AG04450 (cell line): ENCODE data around the gene BABAM2. TPM values are rescaled to one million over a fixed set of nuclear protein-coding genes. Genes with fewer than 3 reads are reported as not detected.

ENCODE experiments used
- CTCF ChIA-PET: fragments of 300-600, 350-600 bp; formaldehyde crosslinking; extraction: SDS; loops from one replicate; lab custom pipeline; 2022; ENCODE audit warnings: antibody characterized with exemption, inconsistent platforms; lab: Charles Lee
- POLR2A ChIA-PET: fragments of 350-600 bp; formaldehyde crosslinking; extraction: SDS; loops from one replicate; lab custom pipeline; 2021; ENCODE audit warnings: antibody characterized with exemption, inconsistent platforms; lab: Yijun Ruan, JAX
- DNase-seq: peaks from one replicate; pipeline ENCODE4 v3.0.0-alpha.2; 2011; ENCODE audit warnings: low read depth, low spot score
- H3K27ac ChIP-seq: one replicate; pipeline ENCODE4 v1.5.1; 2012; ENCODE audit warnings: low read depth, low read length, control low read depth
- H3K27me3 ChIP-seq: one replicate; pipeline ENCODE4 v1.6.0; 2012; ENCODE audit warnings: low read length; ENCODE audit not compliant: control insufficient read depth, insufficient read depth
- H3K4me3 ChIP-seq: 2 replicates; pipeline ENCODE4 v1.5.1; 2011; ENCODE audit warnings: mild to moderate bottlenecking, low read depth, low read length, control low read depth
- H3K9me3 ChIP-seq: 2 replicates; pipeline ENCODE4 v1.5.1; 2012; ENCODE audit warnings: low read length; ENCODE audit not compliant: control insufficient read depth, insufficient read depth
- polyA plus RNA-seq: library from polyadenylated mRNA; depleted of rRNA; stranded (reverse); fragments of >200 nt; gene quantifications from 2 replicates; pipeline ENCODE4 v1.2.3, GENCODE V29; 2011
- TF ChIP-seq, protein P1 (sequence below): IDR thresholded peaks from 2 replicates; pipeline ENCODE4 v1.5.1; 2011; ENCODE audit warnings: low read depth, low read length, control low read depth, inconsistent platforms

The BABAM2 gene
- polyA plus RNA-seq, 1 experiment: 44.5 TPM

DNA sequence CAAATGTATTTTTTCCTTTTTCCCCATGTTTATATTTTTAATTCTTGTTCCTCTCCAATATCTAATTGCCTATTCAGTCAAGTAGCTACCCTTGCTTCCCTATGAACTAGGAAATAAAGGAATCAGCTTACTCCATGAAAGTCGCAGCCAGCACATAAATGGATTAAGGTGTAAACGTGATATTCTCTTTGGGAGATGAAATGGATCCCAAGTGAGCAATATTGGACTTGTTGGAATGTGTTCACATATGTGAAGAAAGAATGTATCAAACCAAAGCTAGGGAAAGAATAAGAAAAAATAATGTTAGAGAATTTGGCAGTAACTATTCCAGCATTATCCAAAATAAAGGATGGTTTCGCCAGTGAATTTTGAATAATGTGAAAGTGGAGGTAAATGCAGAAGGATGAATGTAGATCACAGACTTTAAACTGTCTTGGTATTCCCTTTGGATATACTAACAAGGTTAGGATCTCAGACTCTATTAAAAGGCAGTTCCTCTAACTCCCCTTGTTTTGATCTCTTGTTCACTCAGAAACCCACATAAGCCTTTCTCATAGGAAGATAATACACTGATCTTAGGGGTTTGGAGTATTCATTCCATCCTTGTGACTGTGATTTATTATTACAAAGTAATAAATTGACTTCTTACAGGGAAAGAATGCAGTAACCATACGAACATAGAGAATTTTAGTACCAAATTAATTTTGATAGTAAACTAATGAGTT lies 208.1 kb downstream of the BABAM2 start:
- Histone ChIP-seq H3K27me3 (no peaks in the 10 kb centered on the region), H3K9me3 (no peaks in the 10 kb centered on the region), H3K4me3 (no peak overlapping the region), H3K27ac (no peak overlapping the region)
- TF ChIP-seq, protein P1, sequence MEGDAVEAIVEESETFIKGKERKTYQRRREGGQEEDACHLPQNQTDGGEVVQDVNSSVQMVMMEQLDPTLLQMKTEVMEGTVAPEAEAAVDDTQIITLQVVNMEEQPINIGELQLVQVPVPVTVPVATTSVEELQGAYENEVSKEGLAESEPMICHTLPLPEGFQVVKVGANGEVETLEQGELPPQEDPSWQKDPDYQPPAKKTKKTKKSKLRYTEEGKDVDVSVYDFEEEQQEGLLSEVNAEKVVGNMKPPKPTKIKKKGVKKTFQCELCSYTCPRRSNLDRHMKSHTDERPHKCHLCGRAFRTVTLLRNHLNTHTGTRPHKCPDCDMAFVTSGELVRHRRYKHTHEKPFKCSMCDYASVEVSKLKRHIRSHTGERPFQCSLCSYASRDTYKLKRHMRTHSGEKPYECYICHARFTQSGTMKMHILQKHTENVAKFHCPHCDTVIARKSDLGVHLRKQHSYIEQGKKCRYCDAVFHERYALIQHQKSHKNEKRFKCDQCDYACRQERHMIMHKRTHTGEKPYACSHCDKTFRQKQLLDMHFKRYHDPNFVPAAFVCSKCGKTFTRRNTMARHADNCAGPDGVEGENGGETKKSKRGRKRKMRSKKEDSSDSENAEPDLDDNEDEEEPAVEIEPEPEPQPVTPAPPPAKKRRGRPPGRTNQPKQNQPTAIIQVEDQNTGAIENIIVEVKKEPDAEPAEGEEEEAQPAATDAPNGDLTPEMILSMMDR: no peak
- DNase-seq: no peak
- CTCF ChIA-PET: no interaction called here
- POLR2A ChIA-PET: no interaction called here

DNA sequence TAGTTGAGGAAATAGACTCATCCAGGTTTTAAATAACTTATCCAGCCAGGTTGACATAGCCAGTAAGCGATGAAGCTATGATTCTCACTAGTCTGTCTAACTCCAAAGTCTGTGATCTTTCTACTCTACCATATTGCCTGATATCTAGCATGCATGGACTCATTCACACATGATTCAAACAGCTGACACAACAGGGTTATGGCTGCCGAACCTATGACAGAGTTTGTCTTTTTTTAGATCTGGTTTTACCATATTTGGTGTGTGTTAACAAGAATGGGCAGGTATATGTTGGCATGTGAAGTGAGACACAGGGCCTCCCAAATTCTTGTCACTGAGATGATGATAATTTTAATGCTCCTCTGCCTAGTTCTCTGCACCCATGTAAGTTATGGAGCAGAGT lies 210.6 kb downstream of the BABAM2 start:
- Histone ChIP-seq H3K27ac (no peak overlapping the region), H3K9me3 (no peaks in the 10 kb centered on the region), H3K4me3 (no peak overlapping the region), H3K27me3 (no peaks in the 10 kb centered on the region)
- CTCF ChIA-PET: no interaction called here
- TF ChIP-seq, protein P1: no peak
- POLR2A ChIA-PET: no interaction called here
- DNase-seq: no peak

DNA sequence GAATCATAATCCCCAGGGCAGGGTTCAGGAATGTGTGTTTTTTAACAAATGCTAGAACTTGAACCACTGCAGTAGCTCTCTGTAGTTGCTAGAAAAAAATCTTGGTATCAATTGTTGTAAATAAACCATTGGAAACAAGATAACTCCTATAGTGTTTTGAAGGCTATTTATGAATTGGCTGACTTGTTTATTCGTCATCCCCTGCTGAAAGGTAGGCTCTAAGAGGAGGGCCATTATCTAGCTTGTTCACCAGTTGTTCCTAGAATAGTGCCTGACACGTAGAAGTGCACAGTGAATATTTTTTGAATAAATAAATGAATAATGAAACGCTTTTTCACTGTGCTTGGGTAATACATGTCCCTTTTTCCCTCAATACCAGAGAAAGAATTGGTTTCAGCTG lies 211.4 kb downstream of the BABAM2 start:
- ChIA-PET POLR2A (interaction anchor here (1.0 to 1.2 kb wide), 2 partner anchors 57 to 199 kb away, joined by 3 read pairs; no protein-coding TSS in a partner anchor), CTCF (interaction anchor here (0.7 to 1.1 kb wide), 2 partner anchors 418 to 464 kb away, joined by 3 read pairs; no protein-coding TSS in a partner anchor)
- no peak overlapping the region for H3K27ac ChIP-seq
- no peaks in the 10 kb centered on the region for H3K9me3 ChIP-seq
- H3K27me3 ChIP-seq: no peaks in the 10 kb centered on the region
- H3K4me3 ChIP-seq: no peak overlapping the region
- DNase-seq: no peak
- TF ChIP-seq, protein P1: no peak

DNA sequence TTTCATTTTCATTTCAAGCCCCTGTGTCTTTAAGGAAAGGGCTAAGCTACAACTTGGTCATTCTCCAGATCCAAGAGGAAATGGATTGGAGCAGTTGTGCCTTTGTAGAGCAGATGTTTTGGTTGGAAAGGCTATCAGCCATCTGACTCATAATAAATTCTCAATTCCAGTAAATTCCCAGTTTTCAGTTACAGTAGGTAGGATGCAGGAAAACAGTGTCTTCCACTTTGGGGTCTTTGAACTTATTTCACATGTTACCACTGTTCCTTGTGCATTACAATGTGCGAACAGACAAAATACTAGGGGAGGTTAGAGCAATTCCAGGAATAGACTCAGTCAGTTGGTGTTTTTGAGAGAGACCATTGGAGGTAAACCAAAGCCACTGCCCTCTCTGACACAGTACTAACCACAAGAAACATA lies 211.9 kb downstream of the BABAM2 start:
- DNase-seq: peak; percentile 51
- TF ChIP-seq, protein P1: no peak
- no peaks in the 10 kb centered on the region for H3K9me3 ChIP-seq
- POLR2A ChIA-PET: interaction anchor here (1.0 to 1.2 kb wide), 2 partner anchors 56 to 199 kb away, joined by 3 read pairs; no protein-coding TSS in a partner anchor
- H3K27me3 ChIP-seq: no peaks in the 10 kb centered on the region
- H3K4me3 ChIP-seq: no peak overlapping the region
- H3K27ac ChIP-seq: no peak overlapping the region
- CTCF ChIA-PET: interaction anchor here (0.7 to 1.1 kb wide), 2 partner anchors 419 to 464 kb away, joined by 3 read pairs; no protein-coding TSS in a partner anchor

DNA sequence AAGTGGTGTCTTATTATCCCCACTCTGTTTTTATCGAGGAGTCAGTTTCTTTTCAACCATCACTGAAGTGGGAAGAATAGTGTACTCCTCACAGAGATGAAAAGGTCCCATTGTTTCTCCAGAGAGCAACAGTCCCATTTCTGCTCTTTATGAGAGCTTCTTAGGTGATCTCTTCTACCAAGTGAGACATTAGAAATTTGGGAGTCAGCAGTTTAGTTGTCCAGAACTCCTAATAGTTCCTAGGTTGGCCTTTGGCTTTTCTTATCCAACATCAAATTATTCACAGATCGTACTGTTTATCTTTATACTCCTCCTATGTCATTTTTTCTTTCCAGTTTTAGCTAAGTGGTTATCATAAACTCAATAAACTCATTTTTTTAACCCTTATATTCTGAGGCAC lies 213.1 kb downstream of the BABAM2 start:
- Histone ChIP-seq H3K4me3 (no peak overlapping the region), H3K27ac (no peak overlapping the region), H3K27me3 (no peaks in the 10 kb centered on the region), H3K9me3 (no peaks in the 10 kb centered on the region)
- no peak for DNase-seq
- ChIA-PET CTCF (interaction anchor here (0.7 kb wide), 1 partner anchor 418 kb away, joined by 4 read pairs; no protein-coding TSS in a partner anchor), POLR2A (no interaction called here)
- TF ChIP-seq, protein P1: no peak
